ENCODE measurements around the gene DRG1.
"Not testable (repeated sequence)": the region's sequence is repeated elsewhere in the genome, so short reads cannot be mapped to it uniquely, and the experiment has no call there.

- TF ChIP-seq POLR2A, EP300 (IDR thresholded peaks at IDR 0.05): not testable (repeated sequence)
- TF ChIP-seq, protein P1, sequence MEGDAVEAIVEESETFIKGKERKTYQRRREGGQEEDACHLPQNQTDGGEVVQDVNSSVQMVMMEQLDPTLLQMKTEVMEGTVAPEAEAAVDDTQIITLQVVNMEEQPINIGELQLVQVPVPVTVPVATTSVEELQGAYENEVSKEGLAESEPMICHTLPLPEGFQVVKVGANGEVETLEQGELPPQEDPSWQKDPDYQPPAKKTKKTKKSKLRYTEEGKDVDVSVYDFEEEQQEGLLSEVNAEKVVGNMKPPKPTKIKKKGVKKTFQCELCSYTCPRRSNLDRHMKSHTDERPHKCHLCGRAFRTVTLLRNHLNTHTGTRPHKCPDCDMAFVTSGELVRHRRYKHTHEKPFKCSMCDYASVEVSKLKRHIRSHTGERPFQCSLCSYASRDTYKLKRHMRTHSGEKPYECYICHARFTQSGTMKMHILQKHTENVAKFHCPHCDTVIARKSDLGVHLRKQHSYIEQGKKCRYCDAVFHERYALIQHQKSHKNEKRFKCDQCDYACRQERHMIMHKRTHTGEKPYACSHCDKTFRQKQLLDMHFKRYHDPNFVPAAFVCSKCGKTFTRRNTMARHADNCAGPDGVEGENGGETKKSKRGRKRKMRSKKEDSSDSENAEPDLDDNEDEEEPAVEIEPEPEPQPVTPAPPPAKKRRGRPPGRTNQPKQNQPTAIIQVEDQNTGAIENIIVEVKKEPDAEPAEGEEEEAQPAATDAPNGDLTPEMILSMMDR (IDR thresholded peaks at IDR 0.05), result not testable (repeated sequence)
Measured at GRCh38 chr22:31482470-31482869, 83.1 kb downstream of the DRG1 start.
